IPS-20b (cell line): ENCODE measurements around the gene NDUFAF7.
A peak's percentile ranks its signal among the peaks of the same experiment; 100 is the strongest.
"Not testable (repeated sequence)": the region's sequence is repeated elsewhere in the genome, so short reads cannot be mapped to it uniquely, and the experiment has no call there.

Experiments
- H3K27ac ChIP-seq: one replicate; pipeline ENCODE4 v1.5.1; 2013; ENCODE audit warnings: low read length
- H3K27me3 ChIP-seq: 2 replicates; pipeline ENCODE4 v1.6.1; 2013; ENCODE audit warnings: mild to moderate bottlenecking, low read length, inconsistent platforms; ENCODE audit not compliant: insufficient read depth
- H3K36me3 ChIP-seq: 2 replicates; pipeline ENCODE4 v1.6.1; 2013; ENCODE audit warnings: low read depth, mild to moderate bottlenecking, inconsistent platforms, low read length, moderate library complexity; ENCODE audit not compliant: insufficient read depth
- H3K4me1 ChIP-seq: 2 replicates; pipeline ENCODE4 v1.6.1; 2013; ENCODE audit warnings: mild to moderate bottlenecking, control low read depth, inconsistent platforms, low read length, moderate library complexity; ENCODE audit not compliant: insufficient read depth
- H3K4me3 ChIP-seq: 2 replicates; pipeline ENCODE4 v1.5.1; 2013; ENCODE audit warnings: mild to moderate bottlenecking, low read length, inconsistent platforms
- H3K9ac ChIP-seq: 2 replicates; pipeline ENCODE4 v1.6.1; 2013; ENCODE audit warnings: low read depth, mild to moderate bottlenecking, inconsistent platforms, low read length, moderate library complexity
- H3K9me3 ChIP-seq: 2 replicates; pipeline ENCODE4 v1.6.1; 2013; ENCODE audit warnings: mild to moderate bottlenecking, low read depth, low read length, inconsistent platforms; ENCODE audit not compliant: insufficient read depth

Gene NDUFAF7, protein sequence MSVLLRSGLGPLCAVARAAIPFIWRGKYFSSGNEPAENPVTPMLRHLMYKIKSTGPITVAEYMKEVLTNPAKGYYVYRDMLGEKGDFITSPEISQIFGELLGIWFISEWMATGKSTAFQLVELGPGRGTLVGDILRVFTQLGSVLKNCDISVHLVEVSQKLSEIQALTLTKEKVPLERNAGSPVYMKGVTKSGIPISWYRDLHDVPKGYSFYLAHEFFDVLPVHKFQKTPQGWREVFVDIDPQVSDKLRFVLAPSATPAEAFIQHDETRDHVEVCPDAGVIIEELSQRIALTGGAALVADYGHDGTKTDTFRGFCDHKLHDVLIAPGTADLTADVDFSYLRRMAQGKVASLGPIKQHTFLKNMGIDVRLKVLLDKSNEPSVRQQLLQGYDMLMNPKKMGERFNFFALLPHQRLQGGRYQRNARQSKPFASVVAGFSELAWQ

GRCh38 chr2:37231241-37232130 lies at the start of gene NDUFAF7, which contains the start of gene CEBPZ:
Gene NDUFAF7 (plus strand): TSS chr2:37231658. CDS start chr2:37231706, 48 bp downstream.
Gene CEBPZ (minus strand): TSS chr2:37231596. CDS start chr2:37231567, 29 bp downstream.
- Histone ChIP-seq H3K4me1 (peaks cover 24% of the 10 kb centered on the region; the same call in 1 of the 2 replicates), H3K27me3 (no peaks in the 10 kb centered on the region), H3K9ac (peak within 1 kb of the TSS; percentile 94), H3K36me3 (peaks cover 57% of the 10 kb centered on the region), H3K4me3 (peak within 1 kb of the TSS; percentile 92), H3K9me3 (no peaks in the 10 kb centered on the region), H3K27ac (peak within 1 kb of the TSS; percentile 50)

GRCh38 chr2:37181726-37182684 lies 49.5 kb upstream of the NDUFAF7 start:
- Histone ChIP-seq H3K9me3 (no peaks in the 10 kb centered on the region), H3K4me3 (no peak overlapping the region), H3K27ac (peak overlapping the region; percentile 16), H3K9ac (peak overlapping the region; percentile 12; the same call in 1 of the 2 replicates), H3K4me1 (no peaks in the 10 kb centered on the region; the same call in 1 of the 2 replicates), H3K27me3 (no peaks in the 10 kb centered on the region), H3K36me3 (no peaks in the 10 kb centered on the region)

DNA sequence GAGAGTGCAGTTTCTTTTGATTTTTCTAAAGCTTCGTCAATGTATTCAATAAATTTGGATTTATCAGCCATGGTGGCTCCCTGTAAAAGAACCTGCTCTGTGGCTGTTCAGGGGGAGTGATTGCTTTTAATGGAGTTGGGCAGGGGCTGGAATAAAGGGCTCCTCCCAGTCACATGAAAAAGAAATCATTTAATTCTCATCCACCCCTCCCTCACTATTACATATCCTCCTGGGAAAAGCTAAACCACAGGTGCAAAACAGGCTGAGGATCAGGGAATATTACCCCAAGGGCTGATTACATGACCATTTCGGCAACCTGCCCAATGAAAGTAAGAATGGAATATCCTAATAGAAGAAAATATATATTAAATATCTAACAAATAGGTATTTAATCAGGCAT lies 42.9 kb upstream of the NDUFAF7 start, which contains the start of gene SULT6B1:
Gene SULT6B1, minus strand, starts transcription at position 101 of the 400 bp plus-strand sequence. Its CDS starts 30 bp downstream, at position 71.
- Histone ChIP-seq H3K36me3 (no peaks in the 10 kb centered on the region), H3K9me3 (no peaks in the 10 kb centered on the region), H3K4me1 (peaks cover 36% of the 10 kb centered on the region), H3K27ac (peak within 1 kb of the TSS; percentile 3), H3K9ac (peak within 1 kb of the TSS; percentile 37; the same call in 1 of the 2 replicates), H3K4me3 (no peak within 1 kb of the TSS), H3K27me3 (no peaks in the 10 kb centered on the region)

GRCh38 chr2:37189452-37190153 lies 41.9 kb upstream of the NDUFAF7 start:
- peak overlapping the region; percentile 3 for H3K27ac ChIP-seq
- peak overlapping the region; percentile 37; the same call in 1 of the 2 replicates for H3K9ac ChIP-seq
- peaks cover 36% of the 10 kb centered on the region for H3K4me1 ChIP-seq
- H3K4me3 ChIP-seq = no peak overlapping the region
- H3K9me3 ChIP-seq = no peaks in the 10 kb centered on the region
- no peaks in the 10 kb centered on the region for H3K27me3 ChIP-seq
- H3K36me3 ChIP-seq = no peaks in the 10 kb centered on the region

GRCh38 chr2:37190290-37190689 lies 41.2 kb upstream of the NDUFAF7 start:
- H3K4me1 ChIP-seq = peaks cover 36% of the 10 kb centered on the region
- no peaks in the 10 kb centered on the region for H3K27me3 ChIP-seq
- H3K4me3 ChIP-seq = no peak overlapping the region
- peak overlapping the region; percentile 8 for H3K27ac ChIP-seq
- no peaks in the 10 kb centered on the region for H3K36me3 ChIP-seq
- H3K9me3 ChIP-seq = no peaks in the 10 kb centered on the region
- H3K9ac ChIP-seq = peak overlapping the region; percentile 8; the same call in 1 of the 2 replicates

GRCh38 chr2:37191253-37191652 lies 40.2 kb upstream of the NDUFAF7 start:
- H3K9ac ChIP-seq = peak overlapping the region; percentile 38
- H3K27me3 ChIP-seq = no peaks in the 10 kb centered on the region
- no peaks in the 10 kb centered on the region for H3K9me3 ChIP-seq
- peaks cover 36% of the 10 kb centered on the region for H3K4me1 ChIP-seq
- no peak overlapping the region for H3K4me3 ChIP-seq
- H3K27ac ChIP-seq = peak overlapping the region; percentile 22
- no peaks in the 10 kb centered on the region for H3K36me3 ChIP-seq

DNA sequence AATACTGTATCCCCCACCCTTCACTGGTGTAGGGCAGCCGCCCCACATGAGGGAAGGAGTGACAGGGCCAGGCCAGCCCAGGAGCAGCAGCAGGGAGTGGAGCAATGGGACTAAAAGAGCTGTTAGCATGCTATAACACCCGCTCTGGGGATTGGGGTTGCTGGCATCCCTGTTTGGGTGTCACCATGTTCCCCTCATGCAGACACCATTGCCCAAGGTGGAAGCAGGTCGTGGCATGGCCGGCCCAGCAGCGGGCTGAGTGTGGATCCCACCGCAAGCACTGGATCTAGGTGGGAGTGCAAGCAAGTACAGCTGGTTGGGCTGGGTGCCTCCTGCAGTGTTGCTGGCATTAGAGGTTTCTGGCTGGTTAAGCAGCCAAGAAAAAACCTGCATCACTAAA lies 39.7 kb upstream of the NDUFAF7 start:
- Histone ChIP-seq H3K36me3 (no peaks in the 10 kb centered on the region), H3K9me3 (no peaks in the 10 kb centered on the region), H3K27me3 (no peaks in the 10 kb centered on the region), H3K4me1 (peaks cover 36% of the 10 kb centered on the region), H3K27ac (peak overlapping the region; percentile 22), H3K9ac (peak overlapping the region; percentile 38), H3K4me3 (no peak overlapping the region)

DNA sequence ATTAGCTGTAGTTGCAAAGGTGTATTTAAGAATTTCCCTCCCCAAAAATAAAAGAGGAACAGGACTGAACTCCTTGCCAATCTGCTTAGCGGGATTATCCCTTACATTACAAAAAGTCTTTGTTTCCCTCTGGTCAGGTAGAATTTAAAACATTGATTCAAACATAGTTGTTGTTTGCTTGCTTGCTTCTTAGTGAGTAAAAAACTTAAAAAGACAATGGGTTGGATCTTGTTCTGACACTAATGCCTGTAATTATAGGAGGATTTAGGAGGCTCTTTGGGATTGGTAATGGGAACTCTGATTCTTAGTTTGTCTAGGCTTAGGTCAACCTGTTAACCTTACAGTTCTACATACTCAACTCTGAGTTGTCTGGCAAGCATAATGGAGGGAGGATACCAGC lies 38.9 kb upstream of the NDUFAF7 start:
- peaks cover 36% of the 10 kb centered on the region for H3K4me1 ChIP-seq
- H3K9ac ChIP-seq = peak overlapping the region; percentile 1; the same call in 1 of the 2 replicates
- no peak overlapping the region for H3K27ac ChIP-seq
- no peak overlapping the region for H3K4me3 ChIP-seq
- H3K36me3 ChIP-seq = no peaks in the 10 kb centered on the region
- no peaks in the 10 kb centered on the region for H3K27me3 ChIP-seq
- no peaks in the 10 kb centered on the region for H3K9me3 ChIP-seq

- Histone ChIP-seq H3K4me1 (peaks cover 30% of the 10 kb centered on the region), H3K36me3 (peaks cover 14% of the 10 kb centered on the region), H3K4me3 (peak overlapping the region; percentile 81; the same call in 1 of the 2 replicates), H3K9ac (peak overlapping the region; percentile 80; the same call in 1 of the 2 replicates), H3K27ac (peak overlapping the region; percentile 8)
- not testable (repeated sequence) for H3K9me3 ChIP-seq, H3K27me3 ChIP-seq
These were observed 35.6 kb upstream of the NDUFAF7 start for GRCh38 chr2:37195862-37196319.
